Adipose tissue (tissue), 3 donors: ENCODE results near the gene TSTD2. TPM values are rescaled to one million over a fixed set of nuclear protein-coding genes. Genes with fewer than 3 reads are reported as not detected.
A peak's percentile ranks its signal among the peaks of the same experiment; 100 is the strongest.

Experiments
- H3K27ac ChIP-seq: one replicate; pipeline ENCODE4 v1.5.1; 2013; ENCODE audit warnings: low read depth, low read length
- WGBS, 3 donors: extraction: QIAGEN DNeasy Blood & Tissue Kit; methylation state at CpG; one replicate each; pipeline ENCODE4 v1.1.7; 2013; 5-methylcytosine and 5-hydroxymethylcytosine counted together
- polyA plus RNA-seq, 3 donors: library from polyadenylated mRNA; stranded (reverse); fragments of 200-250 nt; gene quantifications; one replicate each; pipeline ENCODE4 v1.2.3, GENCODE V29; 2013
- donor health status: healthy with polysubstance abuse.
- donor health status: Bipolar disorder and iron deficiency.
- donor health status: healthy.

The TSTD2 gene
- 10 to 100 TPM in 1 of 3 donors, 1 to 10 TPM in 2; 6.5 to 10.3 (median 9.8) TPM for polyA plus RNA-seq

DNA sequence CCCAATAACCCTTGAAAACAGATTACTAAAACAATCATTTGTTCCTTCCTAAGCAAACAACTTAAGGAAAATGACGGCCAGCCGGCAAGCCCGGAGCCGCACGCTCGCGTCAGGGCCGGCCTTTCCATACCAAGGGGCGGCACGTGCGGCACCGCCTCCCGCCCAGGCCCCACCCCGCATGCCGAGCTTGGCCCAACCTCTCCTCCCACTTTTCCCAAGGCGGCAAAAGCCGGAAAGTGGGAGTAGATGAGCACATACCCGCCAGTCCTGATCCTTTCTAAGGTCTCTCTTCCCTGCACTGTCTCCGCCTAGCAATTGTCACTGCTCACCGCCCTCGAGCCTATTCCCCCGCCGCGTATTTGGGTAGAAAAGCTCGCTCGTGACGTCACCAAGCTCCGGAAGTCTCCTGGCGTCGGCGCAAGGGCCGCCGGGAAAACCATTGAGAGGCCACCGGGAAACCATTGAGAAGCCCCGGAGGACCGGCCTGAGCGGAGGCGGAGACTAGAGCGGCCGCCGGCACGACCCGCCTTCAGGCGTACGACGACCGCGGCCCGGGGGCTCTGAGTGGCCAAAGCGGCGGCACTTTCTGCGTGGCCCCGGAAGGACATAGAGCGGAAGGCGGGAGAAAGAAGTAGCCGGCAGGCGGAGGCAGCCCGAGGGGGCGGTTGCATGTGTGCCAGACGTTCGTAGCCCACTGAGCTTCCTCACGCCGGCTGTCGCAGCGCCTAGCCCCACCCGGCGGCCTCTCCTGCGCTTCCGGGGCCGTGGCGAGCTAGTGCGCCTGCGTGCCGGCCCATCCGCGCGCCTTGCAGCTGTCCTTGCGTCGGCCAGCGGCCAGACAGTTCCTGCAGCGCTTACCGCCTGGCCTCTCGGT, at the start of gene TSTD2, which contains the start of gene NCBP1:
Gene TSTD2 (minus strand): TSS at position 384 of the 874 bp plus-strand sequence. CDS start 5,806 bp downstream, outside the sequence.
Gene NCBP1 (plus strand): TSS at position 837 of the 874 bp plus-strand sequence. CDS start 61 bp downstream, outside the sequence.
- H3K27ac ChIP-seq = peak within 1 kb of the TSS; percentile 86

DNA sequence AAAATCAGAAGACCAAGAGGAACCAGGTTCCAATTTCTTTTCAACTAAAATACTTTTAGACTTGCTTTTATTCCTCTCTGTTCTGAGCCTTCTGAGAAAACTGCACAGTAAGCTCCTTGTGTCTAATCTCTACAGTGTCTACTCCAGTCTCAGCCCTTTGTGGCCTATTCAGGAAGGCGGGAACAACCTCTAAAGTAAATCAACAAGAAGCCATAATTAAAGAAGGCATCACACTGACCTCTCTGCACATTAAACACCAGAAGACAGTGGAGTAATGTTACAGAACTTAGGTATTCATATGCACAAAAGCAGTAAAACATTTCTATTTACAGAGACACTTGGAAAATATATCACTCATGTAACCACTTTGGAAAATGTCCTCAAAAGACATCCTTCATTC, 49.1 kb upstream of the TSTD2 start:
- 91 to 94% (median 94%) methylated on average over 1 of the region's 1 CpG for WGBS, 3 donors
- H3K27ac ChIP-seq = no peak overlapping the region

More for the DNA sequence above, at the start of gene TSTD2, which contains the start of gene NCBP1:
- WGBS, 3 donors = 0 to 1% (median 1%) methylated on average over 77 to 83 of the region's 83 CpGs

DNA sequence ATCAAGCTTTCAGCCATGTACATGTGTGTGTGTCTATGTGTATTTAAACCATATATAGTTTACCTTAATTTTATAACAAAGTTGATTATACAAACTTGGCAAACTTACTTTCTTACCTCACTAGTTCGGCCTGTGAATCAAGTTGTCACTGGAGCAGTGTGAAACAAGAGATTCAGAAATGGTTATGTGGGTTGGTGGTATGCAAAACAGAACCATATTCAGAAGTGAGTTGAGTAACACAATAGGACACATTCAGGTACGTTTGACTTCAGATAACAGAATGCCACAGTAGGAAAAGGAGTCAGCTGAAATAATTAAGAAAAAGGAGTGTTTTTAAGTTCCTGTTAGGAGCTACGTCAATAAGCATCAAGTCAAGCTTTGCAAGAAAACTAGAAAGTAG, 42.5 kb upstream of the TSTD2 start:
- H3K27ac ChIP-seq = no peak overlapping the region
- whole genome bisulfite sequencing, 3 donors = 76 to 82% (median 77%) methylated on average over 3 of the region's 3 CpGs

DNA sequence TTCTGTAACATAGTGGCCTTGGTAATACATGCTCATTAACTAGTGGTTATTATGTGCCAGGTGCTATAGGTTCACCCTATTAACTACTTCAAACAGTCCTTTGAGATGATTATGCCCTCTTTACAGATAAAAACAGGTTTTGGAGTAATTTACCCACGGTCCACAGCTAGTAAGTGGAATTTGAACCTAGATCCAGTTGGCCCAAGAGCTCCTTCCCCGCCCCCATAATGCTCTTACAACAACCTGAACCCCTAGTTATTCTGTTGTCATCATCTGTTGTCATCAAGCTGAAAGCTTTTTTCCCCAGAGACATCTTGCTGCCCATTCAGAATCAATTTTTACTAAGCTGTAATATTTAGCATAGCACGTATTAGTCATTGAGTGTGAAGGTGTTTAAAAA, 40.8 kb upstream of the TSTD2 start:
- H3K27ac ChIP-seq = no peak overlapping the region
- 75 to 92% (median 90%) methylated on average over 3 of the region's 3 CpGs for WGBS, 3 donors

DNA sequence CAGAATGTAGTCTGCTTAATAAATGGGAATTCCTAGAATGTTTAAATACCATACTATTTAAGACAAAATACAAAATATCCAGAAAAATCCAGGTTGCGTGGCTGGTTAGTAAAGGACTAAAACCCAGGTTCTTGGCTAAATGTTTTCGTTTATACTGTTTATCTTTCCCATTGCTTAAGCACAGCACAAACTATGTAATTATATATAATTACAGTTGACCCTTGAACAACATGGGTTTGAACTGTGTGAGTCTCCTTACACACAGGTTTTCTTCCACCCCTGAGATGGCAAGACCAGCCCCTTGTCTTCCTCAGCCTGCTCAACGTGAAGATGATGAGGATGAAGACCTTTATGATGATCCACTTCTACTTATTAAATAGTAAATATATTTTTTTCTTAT, 39.2 kb upstream of the TSTD2 start:
- 89 to 96% (median 93%) methylated on average over 3 of the region's 3 CpGs for WGBS, 3 donors

DNA sequence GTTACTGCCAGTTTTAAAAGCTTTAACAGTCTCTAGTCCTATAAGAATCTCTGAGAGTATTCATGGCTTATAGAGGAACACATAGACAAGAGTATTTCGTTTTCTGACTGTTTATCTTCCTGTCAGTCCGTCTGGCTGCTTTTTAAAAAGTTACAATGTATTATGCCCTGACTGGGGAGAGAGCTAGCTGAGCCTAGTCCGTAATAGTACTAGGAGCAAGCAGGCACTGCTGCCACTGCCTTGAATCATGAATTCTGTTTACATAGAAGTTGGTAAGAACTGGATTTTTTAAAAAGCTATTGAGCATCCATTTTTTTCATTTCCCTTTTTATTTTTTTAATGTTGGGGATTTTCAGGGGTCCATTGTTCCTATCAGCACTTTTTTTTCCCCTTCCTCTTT, 37.4 kb upstream of the TSTD2 start:
- no peak overlapping the region for H3K27ac ChIP-seq
- WGBS, 3 donors = 78 to 84% (median 78%) methylated on average over 3 of the region's 3 CpGs

More for the DNA sequence above, 39.2 kb upstream of the TSTD2 start:
- H3K27ac ChIP-seq = no peak overlapping the region

DNA sequence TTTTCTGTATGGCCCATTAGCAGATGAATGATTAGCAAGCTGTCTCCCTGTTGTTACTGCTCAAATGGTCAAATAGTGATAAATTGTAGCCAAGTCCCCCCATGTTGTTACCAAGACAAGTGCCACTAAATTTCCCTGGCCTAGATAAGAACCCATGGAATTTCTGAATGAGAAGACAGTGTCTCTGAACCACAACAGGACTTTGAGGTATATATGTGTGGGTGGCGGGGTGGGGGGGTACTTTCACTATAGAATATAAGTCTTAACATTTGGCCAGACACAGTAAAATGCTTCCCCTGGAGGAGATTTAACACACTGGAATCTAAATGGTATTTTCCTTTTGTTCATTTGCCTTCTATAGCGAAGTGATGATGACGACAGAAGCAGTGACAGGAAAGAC, 35.3 kb upstream of the TSTD2 start:
- WGBS, 3 donors = 92 to 97% (median 93%) methylated on average over 3 of the region's 3 CpGs

DNA sequence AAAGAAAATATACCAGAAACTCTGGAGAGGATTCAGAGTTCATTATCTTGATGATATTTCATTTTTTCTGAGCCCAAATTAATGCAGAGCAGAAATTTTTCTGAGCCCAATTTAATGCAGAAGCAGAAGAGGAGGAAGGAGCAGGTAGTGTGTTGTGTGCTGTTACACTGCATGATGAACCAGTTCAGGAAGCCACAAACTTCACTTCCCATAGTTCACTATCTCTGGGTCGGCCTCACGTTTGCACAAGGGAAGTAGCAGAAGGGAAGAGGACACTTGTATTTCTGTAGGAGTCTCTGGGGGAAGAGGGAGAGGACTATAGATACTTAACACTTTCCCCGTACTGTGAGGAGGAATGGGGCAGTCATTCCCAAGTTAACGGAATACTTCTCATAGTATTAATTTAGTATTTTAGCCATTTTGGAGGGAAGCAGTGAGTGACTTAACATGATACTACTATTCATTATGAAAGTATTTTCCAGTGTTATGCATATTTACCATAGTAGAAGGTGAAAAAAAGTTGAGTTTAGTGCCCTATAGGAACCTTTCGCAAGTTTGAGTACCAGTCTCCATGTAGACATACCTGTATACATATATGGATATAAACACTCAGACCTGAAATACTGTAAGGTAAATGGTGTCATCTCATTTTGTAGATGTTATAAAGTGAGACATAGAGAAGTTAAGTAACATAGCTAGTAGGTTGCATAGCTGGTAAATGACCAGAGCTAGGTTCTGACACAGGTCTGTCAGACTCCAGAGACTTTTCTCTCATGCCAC, 33.9 kb upstream of the TSTD2 start:
- H3K27ac ChIP-seq = no peak overlapping the region
- 65 to 77% (median 66%) methylated on average over 5 of the region's 5 CpGs for WGBS, 3 donors

More for the DNA sequence above, 35.3 kb upstream of the TSTD2 start:
- no peak overlapping the region for H3K27ac ChIP-seq

DNA sequence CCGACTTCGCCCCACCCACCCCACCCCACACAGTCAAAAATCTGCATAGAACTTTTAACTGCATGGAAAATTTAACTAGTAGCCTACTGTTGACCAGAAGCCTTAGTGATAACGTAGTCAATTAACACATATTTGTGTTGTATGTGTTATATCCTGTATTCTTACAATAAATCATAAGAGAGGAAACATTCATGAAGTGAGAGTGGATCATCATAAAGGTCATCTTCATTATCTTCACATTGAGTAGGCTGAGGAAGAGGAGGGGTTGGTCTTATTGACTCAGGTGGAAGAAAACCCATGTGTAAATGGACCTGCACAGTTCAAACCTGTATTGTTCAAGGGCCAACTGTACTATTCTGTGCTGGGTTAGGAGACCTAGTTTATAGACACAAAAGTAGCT, 32.6 kb upstream of the TSTD2 start:
- WGBS, 3 donors = 88 to 92% (median 89%) methylated on average over 3 of the region's 3 CpGs

DNA sequence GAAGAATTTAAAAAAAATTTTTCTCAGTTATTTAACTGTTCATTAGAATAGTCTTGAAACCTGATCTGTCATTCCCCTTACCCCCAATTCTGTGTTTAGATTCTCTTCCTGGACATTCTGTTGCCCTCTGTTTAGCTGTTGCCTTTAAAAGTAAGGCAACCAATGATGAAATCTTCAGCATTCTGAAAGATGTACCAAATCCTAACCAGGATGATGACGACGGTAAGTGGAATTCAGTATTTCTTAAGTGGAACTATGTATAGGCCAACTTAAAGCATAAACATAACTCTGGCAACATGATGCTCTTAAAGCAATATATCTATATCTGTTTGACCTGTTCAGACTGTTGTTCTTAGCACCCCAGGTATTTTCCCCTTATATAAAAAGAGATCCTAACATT, 27.7 kb upstream of the TSTD2 start:
- 87 to 96% (median 93%) methylated on average over 2 of the region's 2 CpGs for WGBS, 3 donors
- no peak overlapping the region for H3K27ac ChIP-seq

More for the DNA sequence above, 32.6 kb upstream of the TSTD2 start:
- no peak overlapping the region for H3K27ac ChIP-seq

DNA sequence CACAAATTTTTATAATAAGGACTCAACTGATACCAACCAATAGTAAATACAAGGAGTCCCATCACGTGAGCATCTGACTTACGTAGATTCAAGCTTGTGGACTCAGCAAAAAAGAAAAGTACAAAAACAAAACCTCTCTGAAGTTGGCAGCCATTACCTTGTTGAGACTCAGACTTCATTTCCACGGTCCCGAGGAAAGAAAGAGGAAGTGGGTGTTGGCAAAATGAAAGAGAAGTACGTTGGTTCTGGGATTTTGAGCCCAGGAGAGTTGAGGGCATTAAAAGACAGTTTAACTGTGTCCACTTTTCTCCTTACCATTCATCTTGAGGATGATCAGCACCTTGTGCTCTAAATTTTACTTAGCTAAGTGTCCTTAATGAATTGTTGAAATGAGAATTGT, 27.2 kb upstream of the TSTD2 start:
- 57 to 82% (median 57%) methylated on average over 5 of the region's 5 CpGs for WGBS, 3 donors
- no peak overlapping the region for H3K27ac ChIP-seq

DNA sequence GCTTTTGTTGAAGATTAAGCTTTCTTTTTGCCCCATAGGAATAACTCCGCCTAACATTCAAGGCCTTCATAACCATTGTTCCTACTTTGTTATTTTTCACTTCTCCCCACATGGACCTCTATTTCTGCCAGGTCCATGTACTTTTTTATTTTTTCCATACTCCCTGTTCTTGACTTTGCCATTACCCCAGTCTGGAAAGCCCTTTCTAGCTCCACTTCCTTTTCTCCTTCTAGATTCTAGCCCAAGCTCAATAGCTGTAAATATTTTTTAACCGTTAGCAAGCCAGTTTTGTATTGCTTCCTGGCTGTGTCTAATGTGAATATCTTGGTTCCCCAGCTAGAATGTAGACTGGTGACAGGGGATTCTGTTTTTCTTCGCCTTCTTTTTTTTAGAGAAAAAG, 26.6 kb upstream of the TSTD2 start:
- H3K27ac ChIP-seq = no peak overlapping the region
- 84 to 94% (median 87%) methylated on average over 3 of the region's 3 CpGs for WGBS, 3 donors

DNA sequence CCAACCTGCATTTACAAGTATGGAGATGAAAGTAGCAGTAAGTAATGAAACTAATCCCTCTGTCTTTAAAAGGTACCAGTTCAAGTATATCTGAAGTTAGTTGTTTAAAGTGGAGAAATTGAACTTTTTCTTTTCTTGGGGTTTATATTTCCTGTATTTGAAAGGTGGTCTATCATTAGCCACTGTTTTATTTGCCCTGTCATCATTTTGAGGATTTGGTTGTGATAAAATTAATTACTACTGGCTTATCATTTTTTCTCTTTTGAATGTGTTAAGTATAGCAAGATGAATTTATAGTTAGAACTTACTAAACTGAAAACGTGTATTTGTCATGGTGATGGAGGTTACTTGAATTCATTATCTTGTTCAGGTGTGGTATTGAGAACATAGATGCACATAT, 25.5 kb upstream of the TSTD2 start:
- WGBS, 3 donors = 73 to 84% (median 75%) methylated on average over 1 of the region's 1 CpG
- no peak overlapping the region for H3K27ac ChIP-seq

DNA sequence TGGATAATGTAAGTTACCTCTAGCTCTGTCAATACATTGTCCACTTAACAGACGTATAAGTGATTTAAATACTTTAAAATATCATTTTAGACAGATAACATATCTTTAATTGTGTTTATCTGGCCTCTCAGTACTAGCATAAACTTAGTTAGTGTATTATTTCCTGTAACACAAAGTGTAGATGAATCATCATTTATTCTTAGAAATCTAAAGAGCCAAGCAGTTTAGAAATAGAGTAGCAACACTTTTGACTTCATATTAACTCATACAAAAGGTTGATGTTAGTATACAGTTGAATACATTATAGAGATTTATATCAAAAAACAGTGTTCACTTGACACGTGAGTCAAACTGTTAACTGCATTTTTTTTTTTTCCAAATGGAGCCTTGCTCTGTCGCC, 18.5 kb upstream of the TSTD2 start:
- no peak overlapping the region for H3K27ac ChIP-seq
- 80 to 92% (median 90%) methylated on average over 3 of the region's 3 CpGs for WGBS, 3 donors

DNA sequence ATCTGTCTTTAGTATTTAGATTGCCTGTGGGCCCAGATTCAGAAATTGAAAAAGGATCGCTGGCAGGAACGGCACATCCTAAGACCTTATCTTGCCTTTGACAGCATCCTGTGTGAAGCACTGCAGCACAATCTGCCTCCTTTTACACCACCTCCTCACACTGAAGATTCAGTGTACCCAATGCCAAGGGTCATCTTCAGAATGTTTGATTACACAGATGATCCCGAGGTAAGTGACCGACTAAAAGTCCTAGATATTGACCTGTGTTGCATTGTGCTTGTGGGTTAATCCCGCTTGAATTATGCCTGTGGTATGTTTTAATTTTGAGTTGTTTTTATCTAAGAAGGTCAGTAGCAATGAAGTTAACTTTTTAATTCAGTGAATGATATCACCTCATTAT, 14.8 kb upstream of the TSTD2 start:
- H3K27ac ChIP-seq = no peak overlapping the region
- WGBS, 3 donors = 90 to 97% (median 96%) methylated on average over 5 of the region's 5 CpGs

DNA sequence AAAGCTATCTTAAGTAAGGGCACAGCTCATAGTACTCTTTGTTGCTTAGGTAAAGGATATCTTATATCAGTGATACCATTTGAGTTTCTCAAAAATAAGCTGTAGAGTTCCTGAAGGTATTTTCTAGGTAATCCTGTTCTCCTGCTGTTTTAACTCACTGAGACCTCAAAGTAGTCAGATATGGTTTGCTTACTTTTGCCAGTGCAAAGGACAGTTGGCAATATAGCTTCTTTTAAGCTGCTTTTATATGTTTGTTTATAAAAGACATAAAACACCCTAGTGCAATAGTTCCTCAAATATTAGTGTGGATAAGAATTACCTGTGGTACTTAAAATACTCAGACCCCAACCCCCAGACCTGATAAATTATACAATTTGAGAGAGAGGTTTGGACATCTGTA, 12.6 kb upstream of the TSTD2 start:
- H3K27ac ChIP-seq = no peak overlapping the region

DNA sequence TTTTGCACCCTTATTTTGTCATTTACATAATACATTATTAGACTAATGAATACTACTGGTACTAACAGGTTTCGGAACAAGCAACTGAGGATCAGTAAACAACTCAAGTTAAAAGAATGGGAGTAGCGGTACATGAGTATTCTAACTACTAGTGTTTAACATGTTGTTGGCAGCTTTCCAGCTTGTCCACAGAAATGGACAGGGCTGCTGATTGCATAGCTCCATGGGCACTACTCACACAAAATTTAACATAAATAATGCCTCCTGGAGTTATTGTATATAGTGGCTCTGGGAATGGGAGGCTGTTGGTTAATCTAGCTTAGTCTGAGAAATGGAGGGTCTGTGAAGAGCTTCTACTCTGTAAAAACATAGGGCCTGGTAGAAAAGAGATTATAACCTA, 7.2 kb upstream of the TSTD2 start:
- 52 to 93% (median 87%) methylated on average over 2 of the region's 2 CpGs for WGBS, 3 donors
- no peak overlapping the region for H3K27ac ChIP-seq

DNA sequence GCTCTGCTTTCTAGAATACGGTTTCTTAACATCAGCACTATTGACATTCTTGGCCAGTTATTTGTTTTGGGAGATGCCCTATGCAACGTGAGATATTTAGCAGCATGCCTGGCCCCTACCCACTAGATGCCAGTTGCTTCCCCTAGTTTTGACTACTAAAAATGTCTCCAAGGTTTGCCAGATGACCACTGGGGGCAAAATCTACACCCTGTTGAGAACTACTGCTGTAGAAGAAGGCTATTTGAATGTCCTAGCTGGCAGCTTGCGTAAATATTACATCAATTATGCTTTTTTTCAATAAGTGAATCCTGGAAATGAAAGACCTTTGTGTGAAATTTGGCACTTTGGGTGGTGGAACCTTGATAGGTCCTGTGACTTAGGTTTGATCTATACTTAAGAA, 5.5 kb upstream of the TSTD2 start:
- 47 to 79% (median 75%) methylated on average over 3 of the region's 3 CpGs for WGBS, 3 donors
- H3K27ac ChIP-seq = no peak overlapping the region

DNA sequence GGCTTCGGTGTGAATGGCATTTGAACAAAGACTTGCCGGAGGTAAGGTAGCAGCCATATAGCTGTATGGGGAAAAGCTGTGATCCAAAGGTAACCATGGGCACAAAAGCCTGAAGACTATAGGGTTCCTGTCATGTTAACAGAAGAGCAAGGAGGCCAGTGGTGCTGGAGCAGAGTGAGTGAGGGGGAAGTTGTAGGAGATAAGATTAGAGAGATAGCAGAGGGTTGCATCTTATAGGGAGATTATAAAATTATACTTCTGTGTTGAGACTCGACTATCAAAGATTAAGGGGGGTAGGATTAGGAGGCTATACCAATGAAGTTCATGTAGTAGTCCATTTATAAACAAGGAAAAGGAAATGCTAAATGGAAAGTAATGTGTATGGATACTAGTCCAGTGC, 3.7 kb upstream of the TSTD2 start:
- H3K27ac ChIP-seq = no peak overlapping the region
- 78 to 80% (median 80%) methylated on average over 3 of the region's 3 CpGs for WGBS, 3 donors
